HG02943 (cell line): ENCODE measurements around the gene MAPK12.
"Not testable (repeated sequence)": the region's sequence is repeated elsewhere in the genome, so short reads cannot be mapped to it uniquely, and the experiment has no call there.

Experiments used
- ATAC-seq: cut with Tn5 transposase; IDR thresholded peaks from one replicate; pipeline ENCODE4 v1.9.1; 2021; ENCODE audit warnings: mild to moderate bottlenecking, low read depth, moderate library complexity; ENCODE audit not compliant: unreplicated experiment

The MAPK12 gene

GRCh38 chr22:50282361-50283155 lies 21.1 kb upstream of the MAPK12 start:
- ATAC-seq: no peak

GRCh38 chr22:50281957-50282356 lies 20.5 kb upstream of the MAPK12 start:
- ATAC-seq: no peak

GRCh38 chr22:50281384-50281760 lies 19.9 kb upstream of the MAPK12 start:
- no peak for ATAC-seq

DNA sequence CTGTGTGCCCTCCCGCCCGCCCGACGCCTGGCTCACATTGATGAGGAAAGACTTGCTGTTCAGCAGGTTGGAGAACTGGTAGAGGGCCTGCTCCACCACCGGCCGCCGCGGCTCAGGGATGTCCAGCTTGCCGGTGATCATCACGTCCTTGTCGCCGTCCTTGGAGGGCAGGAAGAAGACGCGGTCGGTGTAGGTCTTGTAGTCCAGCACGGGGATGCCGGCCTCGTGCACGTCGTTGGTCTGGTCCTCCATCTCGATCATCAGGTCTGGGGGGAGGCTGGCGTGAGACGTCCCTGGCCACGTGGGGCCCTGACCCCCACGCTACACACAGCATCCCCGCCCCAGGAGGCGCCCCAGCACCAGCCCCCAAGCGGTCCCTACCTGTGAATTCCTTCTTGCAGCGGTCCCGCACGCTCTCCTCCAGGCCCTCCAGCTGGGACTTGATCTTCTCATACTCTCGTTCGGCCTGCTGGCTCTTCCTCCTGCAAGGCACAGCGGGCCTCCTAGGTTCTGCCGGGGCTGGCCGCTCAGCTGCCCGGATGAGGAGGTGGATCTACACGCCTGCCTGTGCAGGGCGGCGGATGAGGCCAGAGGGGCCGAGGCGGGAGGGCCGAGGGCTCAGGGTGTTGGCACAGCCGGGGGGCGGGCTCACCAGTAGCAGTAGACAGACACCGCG lies 19.4 kb upstream of the MAPK12 start:
- no peak for ATAC-seq

GRCh38 chr22:50280022-50280707 lies 18.7 kb upstream of the MAPK12 start:
- no peak for ATAC-seq

DNA sequence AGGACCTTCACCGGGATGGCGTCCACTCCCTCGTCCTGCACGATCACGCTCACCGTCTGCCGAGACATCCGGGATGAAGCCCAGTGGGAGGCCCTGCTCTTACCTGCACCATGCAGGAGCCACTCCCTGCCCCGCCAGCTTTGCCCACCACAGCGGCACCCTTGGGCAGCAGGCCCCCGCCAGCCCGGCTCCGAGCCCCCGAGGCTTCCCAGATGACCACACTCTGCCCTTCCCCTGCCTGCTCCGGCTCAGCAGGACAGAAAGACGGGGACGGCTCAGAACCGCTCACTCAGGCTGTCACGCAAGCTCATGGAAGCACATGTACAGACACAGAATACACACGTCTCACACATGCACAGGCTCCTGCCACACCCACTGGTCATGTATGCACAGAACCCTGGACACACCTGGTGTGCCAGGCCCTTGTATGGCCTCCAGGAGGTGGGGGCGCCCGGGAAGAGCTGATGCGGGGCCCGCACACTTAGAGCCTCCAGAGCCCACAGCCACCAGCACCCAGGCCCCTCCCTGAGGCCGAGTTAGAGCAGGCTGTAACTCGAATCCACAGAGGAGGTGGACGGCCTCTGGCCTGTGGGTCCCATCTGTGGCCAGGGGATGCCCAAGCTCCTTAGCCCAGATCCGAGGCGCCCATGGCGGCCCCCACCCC lies 17.6 kb upstream of the MAPK12 start:
- no peak for ATAC-seq

DNA sequence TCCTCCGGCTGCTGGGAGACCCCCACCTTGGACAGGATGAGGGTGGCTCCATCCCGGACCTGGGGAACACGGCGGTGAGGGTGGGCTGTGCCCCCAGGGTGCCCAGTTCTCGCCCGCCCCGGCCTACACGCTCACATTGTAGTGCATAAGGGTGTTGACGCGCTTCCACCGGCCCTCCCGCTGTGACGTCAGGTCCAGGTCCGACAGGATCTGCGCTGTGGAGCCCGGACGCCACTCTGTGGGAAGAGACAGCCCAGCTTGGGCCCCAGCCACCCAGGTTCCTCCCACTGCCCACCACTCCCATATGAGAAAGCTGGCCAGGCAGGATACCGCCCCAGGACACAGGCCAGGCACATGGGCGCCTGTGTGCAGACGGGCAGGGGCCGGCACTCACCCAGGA lies 17.0 kb upstream of the MAPK12 start:
- ATAC-seq: no peak

- no peak for ATAC-seq
These were observed 16.3 kb upstream of the MAPK12 start for GRCh38 chr22:50277761-50278160.

DNA sequence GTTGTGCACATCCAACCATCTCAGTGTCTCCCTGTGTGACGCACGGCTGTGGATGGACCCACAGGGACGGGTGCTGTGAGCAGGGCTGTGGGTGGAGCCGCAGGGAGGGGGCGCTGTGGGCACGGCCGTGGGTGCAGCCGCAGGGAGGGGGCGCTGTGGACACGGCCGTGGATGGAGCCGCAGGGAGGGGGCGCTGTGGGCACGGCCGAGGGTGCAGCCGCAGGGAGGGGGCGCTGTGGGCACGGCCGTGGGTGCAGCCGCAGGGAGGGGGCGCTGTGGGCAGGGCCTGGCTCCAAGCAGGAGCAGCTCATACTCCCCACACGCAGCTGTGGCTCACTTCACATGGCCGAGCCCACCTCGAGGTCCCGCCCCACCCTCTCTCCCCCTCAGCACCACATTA lies 14.7 kb upstream of the MAPK12 start:
- ATAC-seq: peak; percentile 59

GRCh38 chr22:50275181-50276055 lies 13.9 kb upstream of the MAPK12 start:
- ATAC-seq: no peak

- no peak for ATAC-seq
These were observed 13.3 kb upstream of the MAPK12 start for GRCh38 chr22:50274771-50275170.

- ATAC-seq: no peak
These were observed 12.8 kb upstream of the MAPK12 start for GRCh38 chr22:50274311-50274710.

- ATAC-seq: not testable (repeated sequence)
These were observed 12.3 kb upstream of the MAPK12 start for GRCh38 chr22:50273781-50274180.

DNA sequence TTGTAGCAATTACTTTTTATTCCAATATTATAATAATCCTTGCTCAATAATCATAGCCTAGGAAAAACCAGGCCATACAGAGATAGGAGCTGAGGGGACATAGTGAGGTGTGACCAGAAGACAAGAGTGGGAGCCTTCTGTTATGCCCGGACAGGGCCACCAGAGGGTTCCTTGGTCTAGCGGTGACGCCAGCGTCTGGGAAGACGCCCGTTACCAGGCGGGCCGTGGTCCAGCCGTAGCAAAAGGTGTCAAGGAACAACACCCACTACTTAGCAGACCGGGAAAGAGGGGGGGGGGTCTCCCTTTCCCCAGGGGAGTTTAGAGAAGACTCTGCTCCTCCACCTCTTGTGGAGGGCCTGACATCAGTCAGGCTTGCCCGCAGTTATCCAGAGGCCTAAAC lies 11.9 kb upstream of the MAPK12 start:
- ATAC-seq: not testable (repeated sequence)

DNA sequence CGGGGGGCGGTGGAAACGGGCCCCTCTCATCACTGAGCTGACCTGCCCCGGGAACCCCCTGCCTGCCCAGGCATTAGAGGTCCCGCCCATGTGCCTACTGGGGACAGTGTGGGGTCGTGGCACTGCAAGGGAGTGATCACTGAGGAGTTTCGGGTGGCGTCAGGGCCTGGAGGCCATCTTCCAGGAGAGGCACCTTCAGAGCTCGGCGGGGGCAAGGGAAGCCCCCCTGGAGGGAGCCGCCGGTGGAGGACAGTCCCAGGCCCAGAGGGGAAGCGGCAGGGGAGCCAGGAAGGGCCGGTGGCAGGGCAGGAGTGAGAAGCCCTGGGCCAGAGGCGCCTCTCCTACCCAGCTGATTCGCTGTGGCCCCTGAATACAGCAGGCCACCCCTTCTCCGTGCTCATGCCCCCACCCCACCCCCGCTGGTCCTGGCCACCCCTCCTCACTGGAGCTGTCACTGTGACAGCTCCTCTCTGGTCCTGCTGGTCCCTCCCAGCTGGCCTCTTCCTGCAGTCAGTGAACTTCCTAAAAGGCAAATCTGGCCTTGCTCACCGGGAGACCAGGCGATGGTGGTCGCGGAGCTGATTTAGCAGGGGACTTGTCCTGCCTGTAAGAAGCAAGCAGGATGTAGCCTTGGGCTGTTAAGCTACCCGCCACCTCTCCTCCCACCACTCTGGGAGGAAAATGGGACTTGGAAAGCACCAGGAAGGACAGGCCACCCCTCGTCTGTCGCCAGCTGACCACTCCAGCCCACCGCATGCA lies 10.7 kb upstream of the MAPK12 start:
- no peak for ATAC-seq

GRCh38 chr22:50271519-50271970 lies 10.1 kb upstream of the MAPK12 start:
- no peak for ATAC-seq

GRCh38 chr22:50270666-50271394 lies 9.3 kb upstream of the MAPK12 start:
- no peak for ATAC-seq

DNA sequence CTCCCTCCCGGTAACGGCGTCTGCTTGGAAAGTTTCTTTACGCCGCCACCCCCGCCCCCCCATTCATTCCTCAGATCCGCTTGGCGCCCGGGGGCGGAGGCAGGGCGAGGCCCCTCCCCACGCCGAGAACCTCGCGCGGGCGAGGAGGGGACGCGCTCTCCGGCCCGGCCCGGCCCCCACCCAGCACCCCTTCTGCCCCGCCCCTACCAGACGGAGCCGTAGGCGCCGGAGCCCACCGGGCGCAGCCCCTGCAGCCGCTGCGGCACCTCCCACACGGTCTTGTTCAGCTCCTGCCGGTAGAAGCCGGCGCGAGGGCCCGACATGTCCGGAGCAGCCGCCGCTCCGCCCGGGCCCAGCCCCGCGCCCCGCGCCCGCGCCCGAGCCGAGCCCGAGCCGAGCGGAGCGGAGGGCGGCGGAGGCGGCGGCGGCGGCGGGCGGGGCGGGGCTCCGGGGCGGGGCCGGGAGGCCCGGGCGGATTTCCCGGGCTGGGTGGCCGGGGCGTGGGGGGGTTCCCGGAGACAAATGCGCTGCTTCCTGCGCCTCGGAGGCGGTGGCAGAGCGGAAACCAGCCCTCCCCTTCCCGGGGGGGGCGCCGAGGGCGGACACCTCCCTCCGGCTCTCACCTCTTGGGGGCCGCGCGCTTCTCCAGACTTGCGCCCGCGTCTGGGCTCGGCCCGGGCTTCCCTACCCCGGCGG lies 8.6 kb upstream of the MAPK12 start, which contains the start of gene MAPK11:
Gene MAPK11, minus strand, starts transcription at position 411 of the 696 bp plus-strand sequence. Its CDS starts 88 bp downstream, at position 323.
- no peak for ATAC-seq
